ENCODE results near the gene DIP2A. TPM values are rescaled to one million over a fixed set of nuclear protein-coding genes. Genes with fewer than 3 reads are reported as not detected.

The DIP2A gene
- polyA plus RNA-seq, 3 donors, result 4.6 to 55.4 (median 6.1) TPM

DNA sequence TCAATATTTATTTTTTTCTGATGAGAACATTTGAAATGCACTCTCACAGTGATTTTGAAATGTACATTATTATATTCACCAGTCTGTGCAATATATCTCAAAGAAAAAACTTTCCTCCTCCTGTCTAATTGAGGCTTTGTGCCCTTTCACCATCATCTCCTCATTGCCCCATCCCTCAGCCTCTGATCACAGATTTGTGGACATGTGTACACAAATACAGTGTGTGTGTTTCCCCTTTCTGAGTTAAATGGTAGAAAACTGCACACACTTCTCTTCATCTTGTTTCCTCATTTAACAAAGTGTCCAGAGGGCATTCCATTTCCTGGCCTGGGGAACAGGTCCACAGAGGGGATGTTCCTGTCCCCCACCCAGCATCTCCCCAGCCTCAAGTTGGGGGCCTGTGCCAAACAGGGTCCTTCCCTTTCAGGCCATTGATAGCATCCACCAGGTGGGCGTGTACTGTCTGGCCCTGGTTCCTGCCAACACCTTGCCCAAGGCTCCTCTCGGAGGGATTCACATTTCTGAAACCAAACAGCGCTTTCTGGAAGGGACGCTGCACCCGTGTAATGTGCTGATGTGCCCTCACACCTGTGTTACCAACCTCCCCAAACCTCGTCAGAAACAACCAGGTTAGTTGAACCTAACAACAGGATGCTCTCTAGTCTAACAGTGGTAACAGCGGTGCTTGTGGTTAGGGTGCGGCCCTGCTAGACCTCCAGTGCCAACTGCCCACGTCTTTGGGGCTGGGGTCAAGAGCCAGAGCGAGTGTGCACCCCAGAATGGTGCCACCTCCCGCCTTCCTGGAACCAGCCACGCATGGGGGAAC is 91.6 kb downstream of the DIP2A start:
- peaks cover 35% of the 10 kb centered on the region for H3K4me1 Mint-ChIP-seq
- H3K27ac Mint-ChIP-seq, result peak overlapping the region; percentile 13 to 88 (median 72)

DNA sequence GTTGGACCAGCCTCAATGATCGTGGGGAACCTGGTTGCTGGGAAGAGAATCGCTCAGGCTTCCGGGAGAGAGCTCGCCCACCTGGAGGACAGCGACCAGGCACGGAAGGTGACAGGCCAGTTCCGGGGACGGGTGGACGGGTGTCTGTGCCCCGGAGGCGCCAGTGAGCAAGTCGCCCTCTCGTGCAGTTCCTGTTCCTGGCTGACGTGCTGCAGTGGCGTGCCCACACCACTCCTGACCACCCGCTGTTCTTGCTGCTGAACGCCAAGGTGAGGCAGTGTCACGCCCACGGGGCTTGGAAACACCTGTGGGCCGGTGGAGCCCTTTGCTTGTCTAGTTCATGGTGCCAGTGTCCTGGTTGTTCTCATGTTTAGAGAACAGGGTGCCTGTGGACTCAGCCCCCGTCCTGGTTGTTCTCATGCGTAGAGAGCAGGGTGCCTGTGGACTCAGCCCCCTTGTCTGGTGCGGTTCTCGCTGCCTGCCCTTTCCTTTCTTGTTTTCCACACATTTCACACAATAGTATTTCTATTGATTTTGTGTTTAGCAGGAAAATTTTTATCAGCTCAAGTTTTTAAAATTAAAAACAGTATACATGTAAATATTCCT is 93.0 kb downstream of the DIP2A start:
- Histone ChIP-seq H3K36me3 (replicated peaks in 1 of 2; ENCODE audit: control insufficient read depth in 1 of 2, insufficient read depth in 2 of 2, low read length in 2 of 2) (peaks cover 27 to 47% of the 10 kb centered on the region in 2 donors), H2AFZ (ENCODE audit: insufficient read depth, low read depth, low read length, poor library complexity, severe bottlenecking) (peak overlapping the region; percentile 89), H3K4me2 (replicated peaks; ENCODE audit: extremely low read depth, low read length, poor library complexity, severe bottlenecking) (peak overlapping the region; percentile 80), H3K4me1 (ENCODE audit: control insufficient read depth in 1 of 2, insufficient read depth in 2 of 2, low read length in 2 of 2) (peaks cover 34 to 37% of the 10 kb centered on the region in 2 donors), H4K20me1 (ENCODE audit: insufficient read depth, low read length) (no peaks in the 10 kb centered on the region), H3K27me3 (ENCODE audit: control insufficient read depth in 2 of 2, insufficient read depth in 2 of 2, low read length in 2 of 2) (no peaks in the 10 kb centered on the region), H3K27ac (ENCODE audit: low read depth in 1 of 2, low read length in 2 of 2) (peak overlapping the region; percentile 81 to 95), H3K4me3 (replicated peaks in 1 of 3; ENCODE audit: low read depth in 2 of 3, low read length in 3 of 3) (peak overlapping the region; percentile 45 to 80 (median 60)), H3K9ac (ENCODE audit: insufficient read depth, low read length, poor library complexity, severe bottlenecking) (peak overlapping the region; percentile 72), H3K79me2 (ENCODE audit: insufficient read depth, low read length) (no peaks in the 10 kb centered on the region), H3K9me3 (replicated peaks in 1 of 2; ENCODE audit: control insufficient read depth in 1 of 2, insufficient read depth in 1 of 2, low read length in 2 of 2) (no peaks in the 10 kb centered on the region)
- intact Hi-C loops (cut with micrococcal nuclease), result no loop called here
- peaks cover 0 to 6% (median 0%) of the 10 kb centered on the region in 7 donors for H3K9me3 Mint-ChIP-seq
- peak overlapping the region; percentile 88 to 98 (median 95) for H3K27ac Mint-ChIP-seq
- H3K36me3 Mint-ChIP-seq, result peaks cover 44 to 56% of the 10 kb centered on the region in 2 donors
- peak; percentile 59 to 77 (median 74) for DNase-seq
- 4% methylated on average over 20 of the region's 24 CpGs for WGBS (ENCODE audit: insufficient coverage)
- H3K4me3 Mint-ChIP-seq, result peak overlapping the region; percentile 80 to 93
- peaks cover 35% of the 10 kb centered on the region for H3K4me1 Mint-ChIP-seq
- H3K27me3 Mint-ChIP-seq (ENCODE audit: low read depth in 3 of 3), result peaks cover 0 to 4% (median 0%) of the 10 kb centered on the region in 3 donors
- TF ChIP-seq, protein P1, sequence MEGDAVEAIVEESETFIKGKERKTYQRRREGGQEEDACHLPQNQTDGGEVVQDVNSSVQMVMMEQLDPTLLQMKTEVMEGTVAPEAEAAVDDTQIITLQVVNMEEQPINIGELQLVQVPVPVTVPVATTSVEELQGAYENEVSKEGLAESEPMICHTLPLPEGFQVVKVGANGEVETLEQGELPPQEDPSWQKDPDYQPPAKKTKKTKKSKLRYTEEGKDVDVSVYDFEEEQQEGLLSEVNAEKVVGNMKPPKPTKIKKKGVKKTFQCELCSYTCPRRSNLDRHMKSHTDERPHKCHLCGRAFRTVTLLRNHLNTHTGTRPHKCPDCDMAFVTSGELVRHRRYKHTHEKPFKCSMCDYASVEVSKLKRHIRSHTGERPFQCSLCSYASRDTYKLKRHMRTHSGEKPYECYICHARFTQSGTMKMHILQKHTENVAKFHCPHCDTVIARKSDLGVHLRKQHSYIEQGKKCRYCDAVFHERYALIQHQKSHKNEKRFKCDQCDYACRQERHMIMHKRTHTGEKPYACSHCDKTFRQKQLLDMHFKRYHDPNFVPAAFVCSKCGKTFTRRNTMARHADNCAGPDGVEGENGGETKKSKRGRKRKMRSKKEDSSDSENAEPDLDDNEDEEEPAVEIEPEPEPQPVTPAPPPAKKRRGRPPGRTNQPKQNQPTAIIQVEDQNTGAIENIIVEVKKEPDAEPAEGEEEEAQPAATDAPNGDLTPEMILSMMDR (IDR thresholded peaks at IDR 0.05), result peak; percentile 24

More for the DNA sequence above, 91.6 kb downstream of the DIP2A start:
- H3K79me2 ChIP-seq (ENCODE audit: insufficient read depth, low read length), result no peaks in the 10 kb centered on the region
- H3K36me3 ChIP-seq (replicated peaks in 1 of 2; ENCODE audit: control insufficient read depth in 1 of 2, insufficient read depth in 2 of 2, low read length in 2 of 2), result peaks cover 33 to 48% of the 10 kb centered on the region in 2 donors
- peak; percentile 30 to 43 (median 36) for DNase-seq
- H3K9ac ChIP-seq (ENCODE audit: insufficient read depth, low read length, poor library complexity, severe bottlenecking), result peak overlapping the region; percentile 16
- Mint-ChIP-seq H3K9me3 (peaks cover 0 to 6% (median 0%) of the 10 kb centered on the region in 7 donors), H3K27me3 (ENCODE audit: low read depth in 3 of 3) (peaks cover 0 to 4% (median 1%) of the 10 kb centered on the region in 3 donors), H3K4me3 (peak overlapping the region in 1 of 2 donors; percentile 48), H3K36me3 (peaks cover 47 to 56% of the 10 kb centered on the region in 2 donors)
- H3K9me3 ChIP-seq (replicated peaks in 1 of 2; ENCODE audit: control insufficient read depth in 1 of 2, insufficient read depth in 1 of 2, low read length in 2 of 2), result no peaks in the 10 kb centered on the region
- H3K27ac ChIP-seq (ENCODE audit: low read depth in 1 of 2, low read length in 2 of 2), result peak overlapping the region; percentile 34 to 95
- no peaks in the 10 kb centered on the region for H4K20me1 ChIP-seq (ENCODE audit: insufficient read depth, low read length)
- H3K27me3 ChIP-seq (ENCODE audit: control insufficient read depth in 2 of 2, insufficient read depth in 2 of 2, low read length in 2 of 2), result no peaks in the 10 kb centered on the region
- H3K4me2 ChIP-seq (replicated peaks; ENCODE audit: extremely low read depth, low read length, poor library complexity, severe bottlenecking), result no peak overlapping the region
- WGBS (ENCODE audit: insufficient coverage), result 79% methylated on average over 10 of the region's 12 CpGs
- no peak overlapping the region for H2AFZ ChIP-seq (ENCODE audit: insufficient read depth, low read depth, low read length, poor library complexity, severe bottlenecking)
- no peak overlapping the region for H3K4me3 ChIP-seq (replicated peaks in 1 of 3; ENCODE audit: low read depth in 2 of 3, low read length in 3 of 3)
- TF ChIP-seq, protein P1 (IDR thresholded peaks at IDR 0.05), result no peak
- intact Hi-C loops (cut with micrococcal nuclease), result no loop called here
- H3K4me1 ChIP-seq (ENCODE audit: control insufficient read depth in 1 of 2, insufficient read depth in 2 of 2, low read length in 2 of 2), result peaks cover 34 to 37% of the 10 kb centered on the region in 2 donors
